HK-2 (cell line): ENCODE data around the gene CES1.
"Not testable (repeated sequence)": the region's sequence is repeated elsewhere in the genome, so short reads cannot be mapped to it uniquely, and the experiment has no call there.

Experiments used
- DNase-seq: peaks from one replicate; pipeline ENCODE4 v3.0.0-alpha.2; 2018; ENCODE audit not compliant: unreplicated experiment

CES1 gene

DNA sequence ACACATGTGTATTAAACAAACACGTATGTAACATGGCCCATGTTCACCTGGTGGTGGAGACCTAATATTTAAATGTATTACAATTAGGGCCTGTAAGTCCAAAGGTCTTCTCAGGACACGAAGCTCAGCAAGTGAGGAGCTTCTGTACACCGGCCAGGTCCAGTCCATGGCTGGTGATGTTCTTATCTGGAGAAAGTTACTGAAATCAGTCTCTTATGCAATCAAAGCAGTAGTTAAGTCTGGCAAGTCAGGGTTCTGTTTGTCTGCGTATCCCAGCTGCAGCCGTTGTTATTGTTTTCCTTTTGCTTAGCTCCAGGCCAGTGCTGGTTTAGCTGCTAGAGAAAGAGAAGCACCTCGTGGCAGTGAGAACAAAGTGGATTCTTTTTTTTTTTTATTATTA lies 41.4 kb downstream of the CES1 start:
- DNase-seq, result not testable (repeated sequence)

- DNase-seq, result not testable (repeated sequence)
These were observed 42.7 kb downstream of the CES1 start for GRCh38 chr16:55790240-55790639.

DNA sequence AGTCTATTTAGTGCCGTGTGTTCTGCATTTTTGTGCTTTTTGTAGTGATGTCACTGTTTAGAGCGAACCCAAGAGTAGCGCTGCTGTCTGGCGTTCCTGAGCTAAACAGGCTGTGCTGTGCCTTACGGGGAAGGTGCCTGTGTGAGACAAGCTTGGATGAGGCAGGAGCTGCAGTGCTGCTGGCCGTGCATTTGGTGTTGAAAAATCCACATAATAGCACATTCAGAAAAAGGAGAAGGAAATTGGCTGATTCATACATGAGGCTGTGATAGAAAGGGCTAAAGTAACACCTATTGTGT lies 50.2 kb downstream of the CES1 start:
- not testable (repeated sequence) for DNase-seq

- not testable (repeated sequence) for DNase-seq
These were observed 50.7 kb downstream of the CES1 start for GRCh38 chr16:55782091-55782792.

DNA sequence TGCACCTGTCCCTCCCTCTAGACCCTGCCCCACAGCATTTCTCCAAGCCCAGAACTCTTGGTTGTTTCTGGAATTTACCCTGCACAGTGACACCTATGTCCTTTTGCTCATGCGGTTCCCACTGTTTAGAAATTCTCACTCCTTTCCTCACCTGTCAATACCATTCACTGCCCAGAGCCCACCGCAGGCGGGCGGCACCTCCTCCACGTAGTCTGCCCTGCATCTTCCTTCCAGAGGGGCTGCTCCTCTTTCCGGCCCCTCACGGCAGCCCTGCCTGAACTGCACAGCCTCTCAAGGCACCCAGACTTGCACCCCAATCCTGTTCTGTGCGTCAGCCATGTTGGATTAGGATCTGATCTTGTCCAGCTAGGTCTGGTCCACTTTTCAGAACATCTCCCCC lies 51.4 kb downstream of the CES1 start:
- DNase-seq, result not testable (repeated sequence)

DNA sequence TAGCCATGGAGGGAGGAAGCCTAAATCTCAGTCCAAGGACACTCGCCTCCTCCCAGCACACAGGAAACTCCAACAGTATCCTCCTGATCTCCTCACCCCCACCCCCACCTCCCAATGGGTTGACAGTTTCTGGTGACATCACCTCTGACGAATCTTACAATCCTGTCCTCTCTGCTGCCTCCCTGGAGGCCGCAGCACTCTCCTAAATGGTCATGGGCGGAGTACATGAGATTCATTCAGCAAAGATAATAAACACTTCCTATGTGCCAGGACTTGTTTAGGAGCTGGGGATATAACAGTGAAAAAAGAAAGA lies 52.8 kb downstream of the CES1 start:
- not testable (repeated sequence) for DNase-seq

- DNase-seq, result no peak
These were observed 53.3 kb downstream of the CES1 start for GRCh38 chr16:55779402-55780094.

- DNase-seq, result no peak
These were observed 54.1 kb downstream of the CES1 start for GRCh38 chr16:55778757-55779156.

DNA sequence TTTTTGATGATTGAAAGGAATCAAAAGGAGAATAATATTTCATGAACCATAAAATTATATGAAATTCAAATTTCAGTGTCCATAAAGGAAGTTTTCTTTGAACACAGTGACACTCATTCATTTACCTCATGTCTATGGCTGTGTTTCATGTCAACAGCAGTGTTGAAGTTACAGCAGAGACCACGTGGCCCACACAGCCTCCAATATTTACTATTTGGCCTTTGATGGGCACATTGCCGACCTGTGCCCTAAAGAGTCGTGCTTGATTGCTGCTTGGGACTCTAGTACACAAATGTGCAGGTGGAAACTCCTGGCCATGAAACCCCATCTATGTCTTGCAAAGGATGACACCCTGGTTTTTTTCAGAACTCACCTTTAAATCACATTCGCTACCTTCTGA lies 57.0 kb downstream of the CES1 start:
- DNase-seq, result no peak

DNA sequence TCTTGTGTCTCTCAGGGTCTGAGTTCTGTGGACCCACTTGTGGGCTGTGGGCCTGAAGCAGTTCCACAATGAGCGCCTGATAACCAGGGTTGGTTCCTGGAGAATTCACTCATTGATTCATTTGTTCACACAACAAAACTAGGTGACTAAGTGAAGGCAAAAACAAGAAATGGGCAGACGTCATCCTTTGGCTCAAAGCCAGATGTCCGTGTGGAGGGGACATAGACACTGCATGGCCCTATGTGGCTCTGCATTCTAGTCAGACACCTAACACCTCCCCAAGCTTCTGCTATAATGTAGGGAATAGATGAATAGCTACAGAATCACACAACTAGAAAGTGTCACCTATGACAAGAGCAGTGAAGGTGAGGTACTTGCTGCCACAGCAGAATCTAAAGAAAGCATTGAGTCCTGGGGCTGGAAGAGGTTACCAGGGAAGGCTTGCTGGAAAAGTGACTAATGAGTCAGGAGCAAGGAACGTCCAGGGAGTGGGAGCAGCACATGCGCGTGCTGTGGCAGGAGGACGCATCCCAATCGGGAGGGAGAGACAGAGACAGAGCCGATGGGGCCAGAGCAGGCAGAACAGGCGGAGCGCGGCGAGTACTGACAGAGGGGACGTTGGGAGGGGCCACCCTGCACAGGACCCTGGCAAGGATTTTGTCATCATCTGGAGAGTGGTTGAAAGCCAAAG lies 58.9 kb downstream of the CES1 start:
- no peak for DNase-seq

DNA sequence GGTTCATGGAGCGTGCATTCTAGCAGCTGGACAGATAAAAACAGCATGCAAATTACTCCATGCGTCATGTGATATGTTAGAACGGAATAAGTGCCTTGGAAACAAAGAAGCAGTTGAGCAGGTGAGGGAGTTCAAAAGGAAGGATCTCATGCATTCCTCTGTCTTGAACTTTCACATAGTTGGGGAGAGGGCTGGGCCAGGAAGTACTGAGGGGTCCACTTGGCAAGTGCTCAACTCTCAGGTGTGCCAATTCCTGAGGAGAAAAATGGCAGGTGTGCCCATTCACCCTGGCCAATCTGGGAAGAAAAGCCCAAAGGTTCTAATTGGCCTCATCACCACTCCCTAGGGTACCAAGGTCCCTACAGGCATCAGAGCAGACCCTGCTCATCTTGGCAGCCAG lies 67.7 kb downstream of the CES1 start:
- DNase-seq, result no peak

DNA sequence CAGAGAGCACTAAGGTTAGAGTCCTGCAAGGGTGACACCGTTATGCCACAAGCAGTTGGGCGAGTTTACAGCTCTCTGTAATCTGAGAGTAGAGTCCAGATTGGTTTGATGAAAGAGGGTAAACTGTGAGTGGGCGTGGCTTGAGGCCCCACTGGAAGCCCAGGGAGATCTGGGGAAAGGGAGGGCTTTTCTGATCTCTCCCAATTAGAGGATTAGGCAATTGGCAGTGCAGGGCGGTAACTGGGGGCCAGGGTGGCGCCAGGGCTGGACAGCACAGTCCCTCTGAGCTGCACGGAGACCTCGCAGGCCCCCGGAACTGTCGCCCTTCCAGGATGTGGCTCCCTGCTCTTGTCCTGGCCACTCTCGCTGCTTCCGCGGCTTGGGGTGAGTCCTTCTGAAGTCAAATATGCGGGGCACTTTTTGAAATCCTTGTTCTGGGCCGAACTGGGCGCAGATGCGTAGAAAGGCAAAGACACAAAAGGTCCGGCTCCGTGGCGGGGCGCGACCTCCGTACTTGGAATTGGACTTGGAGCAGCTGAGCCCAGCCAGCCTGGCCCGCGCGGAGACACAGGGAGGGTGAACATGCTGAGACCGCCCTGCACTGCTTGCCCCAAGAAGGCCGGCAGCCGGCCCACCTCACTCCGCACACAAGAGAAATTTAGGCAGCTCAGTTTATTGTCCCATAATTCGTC lies 72.4 kb downstream of the CES1 start:
- DNase-seq, result no peak

DNA sequence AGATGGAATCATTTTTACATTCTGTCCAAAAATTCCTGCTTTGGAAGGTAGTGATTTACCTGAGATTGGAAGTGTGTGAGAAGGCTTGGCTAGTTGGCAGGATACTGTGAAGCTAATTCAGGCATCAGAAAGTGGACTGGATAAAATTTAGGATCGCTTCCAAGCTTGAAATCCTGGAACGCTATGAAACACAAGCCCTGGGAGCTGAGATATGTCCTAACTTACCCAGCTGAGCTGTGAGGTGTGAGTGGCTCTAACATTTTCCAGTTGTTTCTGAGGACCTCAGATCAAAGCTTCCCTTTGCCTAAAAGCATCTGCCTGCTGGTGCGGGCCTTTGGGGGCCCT lies 73.0 kb downstream of the CES1 start:
- not testable (repeated sequence) for DNase-seq

DNA sequence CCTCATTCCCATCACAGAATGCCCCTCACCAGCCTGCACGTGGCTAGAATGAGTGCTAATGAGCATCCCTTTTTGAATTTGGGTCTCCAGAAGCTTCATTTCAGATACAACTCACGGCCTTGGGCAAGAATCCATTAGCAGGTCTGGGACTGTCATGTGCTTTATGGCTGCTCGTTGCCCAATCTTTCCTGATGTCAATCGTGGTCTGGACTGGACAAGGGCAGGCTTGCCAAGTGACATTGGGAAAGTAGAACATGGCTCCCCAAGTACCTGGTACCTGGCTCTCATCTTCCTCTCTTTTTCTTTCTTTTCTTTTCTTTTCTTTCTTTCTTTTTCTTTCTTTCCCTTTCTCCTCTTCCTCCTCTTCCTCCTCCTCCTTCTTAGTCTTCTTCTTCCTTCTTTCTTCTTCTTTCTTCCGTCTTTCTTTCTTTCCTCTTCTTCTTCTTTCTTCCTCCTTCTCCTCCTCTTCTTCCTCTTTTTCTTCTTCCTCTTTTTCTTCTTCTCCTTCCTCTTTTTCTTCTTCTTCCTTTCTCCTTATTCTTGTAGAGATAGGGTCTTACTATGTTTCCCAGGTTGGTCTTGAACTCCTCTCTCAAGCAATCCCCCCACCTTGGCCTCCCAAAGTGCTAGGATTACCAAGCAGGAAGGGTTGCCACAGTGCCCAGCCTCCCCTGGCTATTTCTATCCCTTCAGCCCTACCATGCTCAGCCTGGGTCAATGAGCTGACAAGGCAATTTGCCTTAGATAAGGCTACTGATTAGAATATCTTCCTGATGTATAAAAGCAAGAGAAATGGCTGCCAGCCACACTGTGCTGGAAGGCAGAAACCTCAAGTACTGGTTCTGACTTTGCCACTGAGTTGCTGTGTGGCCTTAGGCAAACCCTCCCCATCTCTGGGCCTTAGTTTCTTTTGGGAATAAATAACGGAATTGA lies 75.0 kb downstream of the CES1 start:
- not testable (repeated sequence) for DNase-seq

GRCh38 chr16:55756963-55757362 lies 75.9 kb downstream of the CES1 start:
- no peak for DNase-seq

GRCh38 chr16:55754056-55754455 lies 78.8 kb downstream of the CES1 start:
- no peak for DNase-seq

- not testable (repeated sequence) for DNase-seq
These were observed 79.7 kb downstream of the CES1 start for GRCh38 chr16:55753145-55753631.
